GM19351 (cell line): Measurements from ENCODE around the gene UNC93B1.
"Not testable (repeated sequence)": the region's sequence is repeated elsewhere in the genome, so short reads cannot be mapped to it uniquely, and the experiment has no call there.

Experiments
- ATAC-seq: cut with Tn5 transposase; IDR thresholded peaks from one replicate; pipeline ENCODE4 v1.9.1; 2021; ENCODE audit warnings: mild to moderate bottlenecking, moderate library complexity; ENCODE audit not compliant: unreplicated experiment

The UNC93B1 gene

DNA sequence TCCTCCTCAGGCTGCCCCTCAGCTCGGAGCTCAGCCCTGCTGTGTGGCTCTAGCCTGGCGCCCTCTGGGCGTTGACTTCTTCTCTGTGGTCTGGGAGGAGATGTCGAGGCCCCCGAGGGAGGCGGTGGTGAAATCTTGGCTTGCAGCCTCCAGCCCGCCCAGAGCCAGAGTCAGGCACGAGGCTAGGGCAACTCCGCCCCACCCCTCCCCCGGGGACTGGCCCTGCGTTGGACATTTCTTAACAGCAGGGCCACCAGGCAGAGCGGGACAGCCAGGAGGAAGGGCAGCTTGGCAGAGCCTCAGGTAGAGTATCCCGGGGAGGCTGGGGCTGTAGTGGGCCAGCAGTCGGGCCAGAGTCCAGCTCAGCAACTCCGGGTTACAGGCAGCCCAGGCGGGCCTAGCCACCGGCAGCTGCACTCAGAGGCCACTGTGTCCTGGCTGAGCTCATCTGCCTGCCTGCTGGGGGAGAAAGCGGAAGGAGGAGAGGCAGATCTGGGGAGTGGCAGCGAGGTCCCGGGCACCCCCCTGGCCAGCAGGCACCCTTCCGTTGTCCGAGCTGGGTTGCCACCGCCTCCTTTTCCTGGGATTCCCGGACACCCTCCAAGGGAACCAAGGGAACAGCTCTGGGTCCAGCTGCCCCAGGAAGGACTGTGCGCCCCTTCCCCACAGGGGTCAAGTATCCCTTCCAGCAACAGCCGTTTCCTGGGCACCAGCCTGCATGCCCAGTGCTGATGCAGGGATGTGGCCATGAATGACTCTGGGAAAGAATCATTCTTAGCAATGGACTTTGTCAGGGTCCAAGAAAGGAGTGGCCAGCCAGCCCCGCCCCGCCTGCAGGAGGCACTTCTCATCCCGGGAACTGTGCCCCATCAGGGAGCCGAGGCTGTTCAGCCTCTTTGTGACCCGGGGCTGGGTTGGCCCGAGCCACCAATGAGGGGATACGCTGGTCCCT, 6.5 kb upstream of the UNC93B1 start, which contains the start of gene ALDH3B1:
TSS of gene ALDH3B1 (plus strand) at position 238 of the 952 bp plus-strand sequence. CDS start 4,971 bp downstream, outside the sequence.
- no peak for ATAC-seq

GRCh38 chr11:68009391-68010089, 5.6 kb upstream of the UNC93B1 start:
- ATAC-seq: no peak

DNA sequence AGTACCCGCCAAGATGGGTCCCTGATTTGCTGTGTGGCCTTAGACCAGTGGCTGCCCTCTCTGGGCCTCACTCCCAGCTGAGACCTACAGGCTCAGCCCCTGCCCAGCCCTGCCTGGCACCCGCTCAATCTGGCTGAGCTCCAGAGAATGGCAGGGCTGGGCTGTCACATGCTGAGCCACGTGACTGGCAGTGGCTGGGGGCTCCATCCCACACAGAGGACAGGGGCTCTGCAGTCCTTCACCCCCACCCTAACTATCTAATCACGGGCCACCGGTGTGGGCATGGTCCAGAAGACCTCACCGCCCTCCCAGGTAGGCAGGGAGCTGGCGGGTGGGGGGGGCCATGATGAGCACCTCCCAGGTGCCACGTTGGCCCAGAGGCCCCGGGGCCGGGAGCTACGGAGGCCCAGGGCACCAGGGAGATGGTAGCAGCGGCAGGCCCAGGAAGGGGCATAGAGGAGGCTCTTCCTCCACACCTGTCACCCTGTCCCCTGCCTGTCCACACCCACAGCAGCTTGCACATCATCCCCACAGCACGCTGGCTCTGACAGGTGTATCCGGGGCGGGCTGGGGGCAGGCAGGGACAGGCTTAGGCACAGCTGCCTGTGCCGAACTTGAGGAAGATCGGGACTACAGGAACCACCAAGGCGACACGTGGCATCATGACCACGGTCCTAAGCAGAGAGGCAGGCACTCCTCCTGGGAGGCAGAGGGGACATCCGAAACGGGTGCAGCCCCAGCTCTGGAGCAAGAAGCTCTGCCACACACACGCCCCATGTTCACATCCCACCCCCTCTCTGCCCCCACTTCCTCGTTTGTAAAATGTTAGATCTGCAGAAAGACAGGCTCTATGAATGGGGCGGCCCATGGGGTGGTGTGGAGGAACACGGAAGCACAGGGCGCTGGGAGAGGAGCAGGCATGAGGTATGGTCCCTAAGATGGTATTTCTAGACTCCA, 4.8 kb upstream of the UNC93B1 start:
- no peak for ATAC-seq

- no peak for ATAC-seq
These were observed 3.8 kb upstream of the UNC93B1 start for GRCh38 chr11:68007498-68008380.

GRCh38 chr11:68006606-68007166, 2.8 kb upstream of the UNC93B1 start:
- ATAC-seq: no peak

GRCh38 chr11:68004551-68005335, 846 bp upstream of the UNC93B1 start:
- ATAC-seq: no peak

DNA sequence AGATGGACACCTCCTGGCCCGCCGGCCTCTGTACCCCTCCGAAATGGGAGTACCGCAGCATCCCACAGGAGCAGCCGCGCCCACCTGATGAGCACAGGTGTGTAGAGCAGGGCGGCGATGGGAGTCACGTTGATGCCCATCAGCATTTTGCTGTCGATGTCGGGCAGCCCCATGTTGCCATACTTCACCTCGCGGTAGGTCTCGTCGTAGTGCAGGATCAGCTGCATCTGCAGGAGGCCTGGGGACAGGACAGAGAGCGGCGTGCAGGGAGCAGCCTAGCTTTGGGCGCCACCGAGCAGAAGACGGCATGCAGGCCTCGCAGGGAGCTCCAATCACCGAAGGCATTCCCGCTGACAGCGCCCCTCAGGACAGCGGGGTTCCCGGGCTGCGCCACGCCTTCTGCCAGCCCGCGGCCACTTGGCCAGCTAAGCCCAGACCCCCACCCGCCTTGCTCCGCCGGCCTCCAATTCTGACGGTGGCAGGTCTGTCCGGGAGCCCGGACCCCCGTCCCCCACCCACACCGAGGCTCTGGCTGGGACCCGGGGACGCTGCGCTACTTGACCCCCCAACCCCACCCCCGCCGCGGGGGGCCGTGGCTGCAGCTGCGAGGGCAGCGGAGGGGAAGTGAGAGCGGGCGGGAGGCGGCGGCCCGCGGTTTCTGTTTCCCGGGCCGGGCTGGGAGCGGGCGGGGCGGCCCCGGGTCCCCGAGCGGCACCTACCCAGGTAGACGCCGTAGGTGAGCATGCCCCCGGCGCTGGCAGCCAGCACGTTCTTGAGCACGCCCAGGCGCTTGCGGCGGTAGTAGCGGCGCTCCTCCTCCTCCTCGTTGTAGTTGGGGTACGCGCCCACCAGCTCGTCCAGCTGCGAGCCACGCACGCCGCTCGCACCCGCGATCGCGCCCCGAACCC, 705 bp downstream of the UNC93B1 start:
- peak; percentile 42 for ATAC-seq

GRCh38 chr11:68002575-68002937, 1.3 kb downstream of the UNC93B1 start:
- ATAC-seq: no peak

DNA sequence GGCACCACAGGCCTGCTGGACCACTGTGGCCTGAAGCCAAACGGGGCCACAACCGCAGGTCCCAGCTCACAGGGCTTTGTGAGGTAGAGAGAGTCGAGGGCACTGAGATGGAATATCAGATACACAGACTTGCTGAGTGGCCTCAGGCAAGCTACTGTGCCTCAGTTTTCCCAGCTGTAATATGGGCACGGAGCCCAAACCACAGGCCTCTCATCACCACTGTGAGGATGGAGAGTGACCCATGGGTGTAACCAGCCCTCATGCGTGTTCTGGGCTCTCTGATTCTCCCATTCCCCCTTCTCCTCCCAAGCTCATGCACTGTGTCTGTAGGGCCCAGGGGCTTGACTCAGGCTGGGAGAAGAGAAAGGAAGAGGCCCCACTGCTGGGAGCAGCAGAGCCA, 4.2 kb downstream of the UNC93B1 start:
- no peak for ATAC-seq

- ATAC-seq: no peak
These were observed 4.7 kb downstream of the UNC93B1 start for GRCh38 chr11:67999201-67999629.

- no peak for ATAC-seq
These were observed 5.5 kb downstream of the UNC93B1 start for GRCh38 chr11:67998150-67999045.

DNA sequence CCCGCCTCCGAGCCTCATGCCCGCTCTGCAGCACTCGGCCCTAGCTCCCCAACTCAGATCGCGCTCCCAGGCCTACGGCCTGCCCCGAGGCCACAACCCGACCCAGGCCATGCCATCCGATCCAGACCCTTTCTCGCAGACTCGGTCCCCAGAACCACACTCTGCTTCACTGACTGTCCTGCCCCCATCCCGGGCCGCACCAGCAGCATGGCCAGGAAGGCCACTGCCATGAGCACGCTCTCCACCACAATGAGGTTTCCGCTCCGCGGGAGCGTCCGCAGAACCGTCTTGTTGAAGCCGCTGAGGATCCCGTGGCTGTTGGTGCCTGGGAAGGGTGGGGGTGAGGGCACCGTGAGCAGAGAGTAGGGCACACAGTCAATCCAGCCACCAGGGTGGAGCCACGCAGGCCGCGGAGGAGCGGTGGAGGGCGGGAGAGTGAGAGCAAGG, 6.4 kb downstream of the UNC93B1 start:
- no peak for ATAC-seq

- ATAC-seq: no peak
These were observed 7.0 kb downstream of the UNC93B1 start for GRCh38 chr11:67996622-67997474.

DNA sequence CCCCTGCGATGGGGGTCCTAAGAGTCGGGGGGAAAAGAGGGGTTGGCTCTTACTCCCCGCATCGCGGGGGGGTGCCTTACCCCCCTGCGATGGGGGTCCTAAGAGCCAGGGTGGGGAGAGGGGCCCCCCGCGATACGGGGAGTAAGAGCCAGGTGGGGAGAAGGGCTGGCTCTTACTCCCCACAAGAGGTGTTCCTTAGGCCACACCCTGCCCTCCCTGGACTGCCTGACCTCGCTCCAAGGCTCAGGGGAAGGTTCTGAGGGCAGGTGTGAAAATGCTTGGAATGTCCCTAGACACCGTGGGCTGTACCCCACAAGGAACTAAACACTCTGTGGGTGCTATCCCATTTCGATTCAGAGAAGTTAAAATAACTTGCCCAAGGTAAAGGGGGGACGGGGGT, 7.8 kb downstream of the UNC93B1 start:
- no peak for ATAC-seq

- ATAC-seq: not testable (repeated sequence)
These were observed 8.3 kb downstream of the UNC93B1 start for GRCh38 chr11:67995579-67995978.

DNA sequence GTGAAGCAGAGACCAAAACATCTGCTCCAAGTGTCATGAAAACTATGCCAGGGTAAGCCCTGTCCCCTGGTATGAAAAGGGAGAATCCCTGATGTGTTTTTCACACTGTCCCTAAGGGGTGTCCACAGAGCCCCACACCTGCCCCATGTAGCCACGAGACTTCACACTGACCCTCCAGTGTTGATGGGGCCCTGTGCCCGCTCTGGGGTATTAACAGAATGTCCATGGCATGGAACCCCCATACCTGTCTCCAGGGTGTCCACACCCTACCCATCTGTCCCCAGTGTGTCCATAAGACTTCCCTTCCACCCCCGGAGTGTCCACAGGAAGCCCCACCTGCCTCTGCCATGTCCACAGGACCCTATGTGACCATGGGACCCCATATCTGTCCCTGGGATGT, 8.8 kb downstream of the UNC93B1 start:
- ATAC-seq: not testable (repeated sequence)
